Keratinocyte (primary cell): ENCODE measurements around the gene AK2. TPM values are rescaled to one million over a fixed set of nuclear protein-coding genes. Genes with fewer than 3 reads are reported as not detected.

Experiments used
- DNase-seq: peaks from one replicate; pipeline ENCODE4 v3.0.0-alpha.2; 2011; ENCODE audit warnings: low read depth, missing footprints, low spot score
- FAIRE-seq: peaks from 2 replicates; lab custom pipeline; 2011; peaks lifted over from hg19 to GRCh38; lab: Jason Lieb, UNC
- H2AFZ ChIP-seq: 2 replicates; pipeline ENCODE4 v1.6.0; 2012; ENCODE audit warnings: low read length, control low read depth, inconsistent platforms; ENCODE audit not compliant: control insufficient read depth
- H3K27ac ChIP-seq: 2 replicates; pipeline ENCODE4 v1.5.1; 2011; ENCODE audit warnings: low read length; ENCODE audit not compliant: control insufficient read depth, insufficient read depth
- H3K27me3 ChIP-seq: 3 replicates; pipeline ENCODE4 v1.6.0; 2011; ENCODE audit warnings: low read length; ENCODE audit not compliant: control insufficient read depth, insufficient read depth; ENCODE audit errors: extremely low read depth
- H3K36me3 ChIP-seq, 2 experiments: 2 replicates in 1 of 2; 3 replicates in 1 of 2; pipeline ENCODE4 v1.5.1; 2011; ENCODE audit warnings: low read length in 2 of 2, mild to moderate bottlenecking in 1 of 2; ENCODE audit not compliant: control insufficient read depth in 2 of 2, insufficient read depth in 2 of 2; ENCODE audit errors: extremely low read depth in 1 of 2
- H3K4me1 ChIP-seq: 3 replicates; pipeline ENCODE4 v1.5.1; 2011; ENCODE audit warnings: low read length; ENCODE audit not compliant: control insufficient read depth, insufficient read depth; ENCODE audit errors: extremely low read depth
- H3K4me2 ChIP-seq: 3 replicates; pipeline ENCODE4 v1.6.0; 2011; ENCODE audit warnings: low read depth, low read length; ENCODE audit not compliant: control insufficient read depth, insufficient read depth; ENCODE audit errors: extremely low read depth
- H3K4me3 ChIP-seq, 3 experiments: fragments of 200-600 bp in 1 of 3; sonication (generic) in 1 of 3; 2 replicates in 2 of 3; 3 replicates in 1 of 3; pipeline ENCODE4 v1.5.1; 2011 to 2016; ENCODE audit warnings: low read length in 3 of 3, mild to moderate bottlenecking in 3 of 3, control low read depth in 2 of 3, inconsistent platforms in 1 of 3, low read depth in 1 of 3, mixed read lengths in 1 of 3, mixed run types in 1 of 3, moderate library complexity in 1 of 3; ENCODE audit not compliant: control insufficient read depth in 2 of 3, insufficient read depth in 2 of 3; ENCODE audit errors: extremely low read depth in 1 of 3
- H3K79me2 ChIP-seq: 2 replicates; pipeline ENCODE4 v1.6.0; 2012; ENCODE audit warnings: low read length; ENCODE audit not compliant: control insufficient read depth, insufficient read depth
- H3K9ac ChIP-seq: 3 replicates; pipeline ENCODE4 v1.6.0; 2011; ENCODE audit warnings: low read length; ENCODE audit not compliant: control insufficient read depth, insufficient read depth; ENCODE audit errors: extremely low read depth
- H3K9me1 ChIP-seq: 3 replicates; pipeline ENCODE4 v1.6.0; 2011; ENCODE audit warnings: low read length; ENCODE audit not compliant: control insufficient read depth, insufficient read depth; ENCODE audit errors: extremely low read depth
- H3K9me3 ChIP-seq: 2 replicates; pipeline ENCODE4 v1.5.1; 2012; ENCODE audit warnings: low read depth, low read length; ENCODE audit not compliant: control insufficient read depth
- H4K20me1 ChIP-seq: 3 replicates; pipeline ENCODE4 v1.6.0; 2011; ENCODE audit warnings: low read length; ENCODE audit not compliant: control insufficient read depth, insufficient read depth; ENCODE audit errors: extremely low read depth
- CTCF ChIP-seq, 3 experiments: IDR thresholded peaks in 1 of 3; conservative IDR thresholded peaks in 1 of 3; optimal IDR thresholded peaks in 1 of 3; 2 replicates in 2 of 3; 3 replicates in 1 of 3; pipeline versions ENCODE3 to v1.5.1; 2011; ENCODE audit warnings: low read length in 3 of 3, mild to moderate bottlenecking in 3 of 3, moderate library complexity in 2 of 3, control low read depth in 1 of 3, inconsistent platforms in 1 of 3; ENCODE audit not compliant: insufficient read depth in 2 of 3; ENCODE audit errors: extremely low read depth in 1 of 3
- EZH2 ChIP-seq: IDR thresholded peaks from one replicate; pipeline ENCODE4 v1.6.1; 2012; ENCODE audit warnings: inconsistent platforms, mild to moderate bottlenecking, low read length, moderate library complexity
- dilution Hi-C: fragments of 300-500 bp; cut with MboI; formaldehyde crosslinking; loops from one replicate; pipeline ENCODE4 v1.7.0; 2020; ENCODE audit warnings: low sequenced_read_pairs; ENCODE audit not compliant: extremely low pct_ligation_motif_present
- polyA plus RNA-seq, 5 experiments: library from polyadenylated mRNA; depleted of rRNA in 3 of 5; stranded (reverse) in 3 of 5; stranded (forward) in 1 of 5; unstranded in 1 of 5; fragments of >200 nt; gene quantifications; 1 replicate in 1 of 5; 2 replicates in 3 of 5; 3 replicates in 1 of 5; pipeline versions ENCODE4 v1.2.1 to v1.2.3, GENCODE V29; 2011 to 2012; ENCODE audit warnings: missing spikeins in 2 of 5, low read depth in 1 of 5, low replicate concordance in 1 of 5

AK2 gene
- polyA plus RNA-seq, 1 donor (not counting 4 experiments of a cell fraction or from before 2014, with no cell fraction given): 258 TPM

- no peak for FAIRE-seq
- no peaks in the 10 kb centered on the region for H3K9me1 ChIP-seq
- TF ChIP-seq CTCF (optimal IDR thresholded peaks at IDR 0.05 in 1 of 3, IDR thresholded peaks at IDR 0.05 in 1 of 3, conservative IDR thresholded peaks at IDR 0.05 in 1 of 3; ENCODE audit: extremely low read depth in 1 of 3, insufficient read depth in 2 of 3, low read length in 3 of 3): no peak
- no peak for TF ChIP-seq EZH2
- no peak overlapping the region for H3K27ac ChIP-seq
- no peak overlapping the region for H3K9ac ChIP-seq
- no peak for DNase-seq
- dilution Hi-C loops: no loop called here
- H4K20me1 ChIP-seq: no peaks in the 10 kb centered on the region
- no peak overlapping the region for H3K4me2 ChIP-seq
- H3K36me3 ChIP-seq: peaks cover 0 to 7% of the 10 kb centered on the region in 2 experiments
- no peak overlapping the region for H3K4me3 ChIP-seq
- H2AFZ ChIP-seq: no peak overlapping the region
- no peaks in the 10 kb centered on the region for H3K27me3 ChIP-seq
- H3K79me2 ChIP-seq: no peaks in the 10 kb centered on the region
- peaks cover 36% of the 10 kb centered on the region for H3K4me1 ChIP-seq
- H3K9me3 ChIP-seq: no peaks in the 10 kb centered on the region
Measured at GRCh38 chr1:33002006-33002405, 34.7 kb downstream of the AK2 start.

- dilution Hi-C loops: no loop called here
- no peaks in the 10 kb centered on the region for H4K20me1 ChIP-seq
- FAIRE-seq (no peak), DNase-seq (no peak)
- H3K27me3 ChIP-seq: no peaks in the 10 kb centered on the region
- H3K27ac ChIP-seq: no peak overlapping the region
- no peaks in the 10 kb centered on the region for H3K79me2 ChIP-seq
- no peaks in the 10 kb centered on the region for H3K9me3 ChIP-seq
- TF ChIP-seq CTCF (optimal IDR thresholded peaks at IDR 0.05 in 1 of 3, IDR thresholded peaks at IDR 0.05 in 1 of 3, conservative IDR thresholded peaks at IDR 0.05 in 1 of 3; ENCODE audit: extremely low read depth in 1 of 3, insufficient read depth in 2 of 3, low read length in 3 of 3) (peak; percentile 27 to 41 (median 39)), EZH2 (no peak)
- no peaks in the 10 kb centered on the region for H3K9me1 ChIP-seq
- peaks cover 31% of the 10 kb centered on the region for H3K4me1 ChIP-seq
- no peak overlapping the region for H3K4me2 ChIP-seq
- H2AFZ ChIP-seq: no peak overlapping the region
- H3K9ac ChIP-seq: no peak overlapping the region
- H3K4me3 ChIP-seq: no peak overlapping the region
- peaks cover 0 to 7% of the 10 kb centered on the region in 2 experiments for H3K36me3 ChIP-seq
Measured at GRCh38 chr1:33001282-33001681, 35.4 kb downstream of the AK2 start.
